Liver (tissue), 9 donors: ENCODE data around the gene TMCO4. TPM values are rescaled to one million over a fixed set of nuclear protein-coding genes. Genes with fewer than 3 reads are reported as not detected.

Experiments used
- DNase-seq: peaks from one replicate; pipeline ENCODE4 v3.0.0-alpha.2; 2017; ENCODE audit warnings: low spot score
- H3K27ac ChIP-seq, 2 donors: one replicate each; pipeline ENCODE4 v1.7.0; 2013; ENCODE audit warnings: inconsistent platforms in 2 of 2, low read length in 2 of 2, control low read depth in 1 of 2, low read depth in 1 of 2, mild to moderate bottlenecking in 1 of 2
- H3K27me3 ChIP-seq, 4 donors: one replicate each; pipeline versions ENCODE4 v1.6.1 to v1.7.0; 2013; ENCODE audit warnings: low read length in 3 of 4, inconsistent platforms in 1 of 4, mild to moderate bottlenecking in 1 of 4, moderate library complexity in 1 of 4; ENCODE audit not compliant: control insufficient read depth in 4 of 4, insufficient read depth in 4 of 4
- H3K36me3 ChIP-seq, 4 donors: one replicate each; pipeline versions ENCODE4 v1.6.1 to v1.7.0; 2013; ENCODE audit warnings: low read length in 3 of 4, mild to moderate bottlenecking in 3 of 4, low read depth in 1 of 4, moderate library complexity in 1 of 4; ENCODE audit not compliant: control insufficient read depth in 4 of 4, insufficient read depth in 3 of 4
- H3K4me1 ChIP-seq, 4 donors: one replicate each; pipeline versions ENCODE4 v1.6.1 to v1.7.0; 2013; ENCODE audit warnings: low read length in 3 of 4, mild to moderate bottlenecking in 3 of 4, moderate library complexity in 1 of 4; ENCODE audit not compliant: control insufficient read depth in 4 of 4, insufficient read depth in 4 of 4
- H3K4me3 ChIP-seq, 3 donors: one replicate each; pipeline versions ENCODE4 v1.6.1 to v1.7.0; 2013; ENCODE audit warnings: low read length in 3 of 3, control low read depth in 1 of 3, low read depth in 1 of 3, mild to moderate bottlenecking in 1 of 3
- H3K9ac ChIP-seq, 2 donors: one replicate each; pipeline ENCODE4 v1.7.0; 2013; ENCODE audit warnings: low read length in 2 of 2, mild to moderate bottlenecking in 2 of 2, moderate library complexity in 2 of 2, control low read depth in 1 of 2, low read depth in 1 of 2
- H3K9me3 ChIP-seq, 4 donors: one replicate each; pipeline versions ENCODE4 v1.6.1 to v1.7.0; 2013; ENCODE audit warnings: low read length in 3 of 4; ENCODE audit not compliant: control insufficient read depth in 4 of 4
- ATF3 ChIP-seq: IDR thresholded peaks from 2 replicates; pipeline ENCODE4 v1.6.1; 2016; ENCODE audit warnings: antibody characterized with exemption
- CTCF ChIP-seq: fragments of 150-350 bp; IDR thresholded peaks from 2 replicates; pipeline ENCODE4 v1.5.1; 2017; ENCODE audit warnings: improper control_type of control experiment, low read depth, low read length; ENCODE audit not compliant: missing input control
- EGR1 ChIP-seq, 2 donors: IDR thresholded peaks; 2 replicates each; pipeline ENCODE4 v1.6.1; 2016 to 2018; ENCODE audit warnings: antibody characterized with exemption in 2 of 2, low read depth in 2 of 2
- FOXA1 ChIP-seq: IDR thresholded peaks from 2 replicates; pipeline ENCODE4 v1.6.1; 2016; ENCODE audit warnings: antibody characterized with exemption
- FOXA2 ChIP-seq: IDR thresholded peaks from 2 replicates; pipeline ENCODE4 v1.6.1; 2016; ENCODE audit warnings: antibody characterized with exemption
- GABPA ChIP-seq, 2 donors: IDR thresholded peaks in 1 of 2; conservative IDR thresholded peaks in 1 of 2; 2 replicates each; pipeline ENCODE4 v1.6.1; 2016; ENCODE audit warnings: antibody characterized with exemption in 2 of 2, mild to moderate bottlenecking in 1 of 2, moderate library complexity in 1 of 2
- HNF4A ChIP-seq, 2 donors: conservative IDR thresholded peaks; 2 replicates each; pipeline ENCODE4 v1.6.1; 2016; ENCODE audit warnings: antibody characterized with exemption in 2 of 2, mild to moderate bottlenecking in 2 of 2
- HNF4G ChIP-seq: IDR thresholded peaks from 2 replicates; pipeline ENCODE4 v1.6.1; 2016; ENCODE audit warnings: antibody characterized with exemption
- JUND ChIP-seq, 2 donors: IDR thresholded peaks; 2 replicates each; pipeline ENCODE4 v1.6.1; 2016; ENCODE audit warnings: antibody characterized with exemption in 2 of 2
- MAX ChIP-seq: IDR thresholded peaks from 2 replicates; pipeline ENCODE4 v1.6.1; 2016; ENCODE audit warnings: antibody characterized with exemption
- NR2F2 ChIP-seq: IDR thresholded peaks from 2 replicates; pipeline ENCODE4 v1.6.1; 2016; ENCODE audit warnings: antibody characterized with exemption
- RAD21 ChIP-seq, 2 donors: IDR thresholded peaks; 2 replicates each; pipeline ENCODE4 v1.6.1; 2016; ENCODE audit warnings: antibody characterized with exemption in 2 of 2, mild to moderate bottlenecking in 2 of 2
- REST ChIP-seq: IDR thresholded peaks from 2 replicates; pipeline ENCODE4 v1.6.1; 2016; ENCODE audit warnings: antibody characterized with exemption, mild to moderate bottlenecking
- RXRA ChIP-seq, 2 donors: IDR thresholded peaks; 2 replicates each; pipeline ENCODE4 v1.6.1; 2017 to 2018; ENCODE audit warnings: antibody characterized with exemption in 2 of 2, mild to moderate bottlenecking in 1 of 2
- SP1 ChIP-seq: IDR thresholded peaks from 2 replicates; pipeline ENCODE4 v1.6.1; 2018; ENCODE audit warnings: antibody characterized with exemption, mild to moderate bottlenecking
- TAF1 ChIP-seq: conservative IDR thresholded peaks from 2 replicates; pipeline ENCODE4 v1.6.1; 2016; ENCODE audit warnings: antibody characterized with exemption, mild to moderate bottlenecking
- YY1 ChIP-seq: IDR thresholded peaks from 2 replicates; pipeline ENCODE4 v1.6.1; 2016; ENCODE audit warnings: antibody characterized with exemption, mild to moderate bottlenecking
- ZBTB33 ChIP-seq: IDR thresholded peaks from 2 replicates; pipeline ENCODE4 v1.6.1; 2016; ENCODE audit warnings: antibody characterized with exemption
- WGBS: extraction: QIAGEN DNeasy Blood & Tissue Kit; methylation state at CpG from one replicate; pipeline ENCODE4 v1.1.7; 2013; 5-methylcytosine and 5-hydroxymethylcytosine counted together
- polyA plus RNA-seq, 2 donors: library from polyadenylated mRNA; stranded (reverse) in 1 of 2; unstranded in 1 of 2; fragments of 200-250 nt in 1 of 2; fragments of >200 nt in 1 of 2; fragmentation: Nextera tagmentation in 1 of 2; extraction: Ambion mirVana in 1 of 2; gene quantifications; one replicate each; pipeline versions ENCODE4 v1.2.1 to v1.2.3, GENCODE V29; 2013 to 2015
- total RNA-seq, 2 donors: library from RNA; depleted of rRNA; stranded (reverse); fragments of >200 nt; gene quantifications; one replicate each; pipeline ENCODE4 v1.2.3, GENCODE V29; 2014
- donor health status: healthy.
- donor health status: healthy.
- donor health status: healthy.
- donor health status: healthy.
- donor health status: healthy.

The TMCO4 gene
- total and polyA plus RNA-seq, 4 donors: 4.0 to 9.5 (median 6.0) TPM

- Histone ChIP-seq H3K9me3 (no peaks in the 10 kb centered on the region), H3K4me3 (no peak overlapping the region), H3K9ac (no peak overlapping the region), H3K36me3 (no peaks in the 10 kb centered on the region), H3K27me3 (no peaks in the 10 kb centered on the region), H3K4me1 (peaks cover 8 to 24% (median 19%) of the 10 kb centered on the region in 4 donors), H3K27ac (no peak overlapping the region)
- no peak for DNase-seq
- TF ChIP-seq TAF1 (no peak), HNF4G (no peak), FOXA2 (no peak), REST (no peak), YY1 (peak; percentile 22), RAD21 (IDR thresholded peaks at IDR 0.05) (peak; percentile 67 to 81), EGR1 (IDR thresholded peaks at IDR 0.05; ENCODE audit: low read depth in 2 of 2) (no peak), JUND (IDR thresholded peaks at IDR 0.05) (no peak), GABPA (IDR thresholded peaks at IDR 0.05 in 1 of 2, conservative IDR thresholded peaks at IDR 0.05 in 1 of 2) (no peak), ZBTB33 (no peak), NR2F2 (no peak), RXRA (IDR thresholded peaks at IDR 0.05) (no peak), CTCF (peak; percentile 50), SP1 (no peak), FOXA1 (no peak), HNF4A (conservative IDR thresholded peaks at IDR 0.05) (no peak), ATF3 (no peak), MAX (no peak)
- 67% methylated on average over 5 of the region's 5 CpGs for WGBS
Measured at GRCh38 chr1:19811206-19811851, 11.6 kb upstream of the TMCO4 start.
